ENCODE measurements around the gene TLR4. TPM values are rescaled to one million over a fixed set of nuclear protein-coding genes. Genes with fewer than 3 reads are reported as not detected.

Gene TLR4
- total and polyA plus RNA-seq, 9 of the 15 experiments (the other 6 are each of a cell fraction or from before 2014, with no cell fraction given): 0.02 TPM; not detected in 8

DNA sequence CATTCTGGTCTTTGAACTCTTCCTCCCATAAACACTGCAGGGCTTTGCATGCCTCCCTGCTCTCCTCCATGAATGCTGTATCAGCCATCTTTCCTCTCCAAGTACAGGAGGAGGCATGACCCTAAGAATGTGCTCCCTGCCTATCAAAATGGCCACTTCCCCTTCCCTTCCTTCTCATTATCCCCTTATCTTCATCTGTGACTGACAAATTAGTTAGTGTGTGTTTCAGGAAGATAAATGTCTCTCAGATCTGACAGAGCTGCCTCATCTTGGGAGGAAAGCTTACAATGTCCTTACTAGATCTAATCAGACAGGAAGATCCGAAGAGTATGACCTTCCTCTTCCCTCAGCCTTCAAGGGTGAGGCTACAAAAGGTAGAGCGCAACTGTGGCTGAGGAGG is 46.2 kb downstream of the TLR4 start:
- Histone ChIP-seq H3K27ac (ENCODE audit: extremely low read depth, low read depth, low read length) (no peak overlapping the region), H3K27me3 (ENCODE audit: control insufficient read depth in 2 of 2, insufficient read depth in 2 of 2, low read length in 2 of 2) (no peaks in the 10 kb centered on the region), H4K20me1 (replicated peaks; ENCODE audit: control insufficient read depth, insufficient read depth, low read length) (no peaks in the 10 kb centered on the region), H3K4me3 (no peak overlapping the region), H3K79me2 (ENCODE audit: control insufficient read depth, insufficient read depth, low read length) (no peaks in the 10 kb centered on the region), H3K36me3 (ENCODE audit: control insufficient read depth, insufficient read depth, low read length) (no peaks in the 10 kb centered on the region), H3K4me1 (replicated peaks in 1 of 2; ENCODE audit: control insufficient read depth in 2 of 2, insufficient read depth in 2 of 2, low read length in 2 of 2) (no peaks in the 10 kb centered on the region), H2AFZ (ENCODE audit: low read depth, low read length) (no peak overlapping the region), H3K9me1 (ENCODE audit: control insufficient read depth, insufficient read depth, low read length) (no peaks in the 10 kb centered on the region), H3K4me2 (ENCODE audit: insufficient read depth, low read length) (no peak overlapping the region), H3K9ac (ENCODE audit: insufficient read depth in 1 of 2, low read depth in 2 of 2, low read length in 2 of 2) (no peak overlapping the region), H3K9me3 (replicated peaks; ENCODE audit: control insufficient read depth, insufficient read depth, low read depth, low read length) (no peaks in the 10 kb centered on the region)
- ChIA-PET POLR2A (no interaction called here), CTCF (ENCODE audit: low intra/inter-chr PET ratio) (no interaction called here)
- DNase-seq (ENCODE audit: extremely low read depth in 1 of 4, low spot score in 3 of 4) (no peak), ATAC-seq (no peak), FAIRE-seq (no peak)
- TF ChIP-seq FOXM1 (IDR thresholded peaks at IDR 0.05; ENCODE audit: low read depth) (no peak), FOXM1 (CRISPR knock-in tag; IDR thresholded peaks at IDR 0.05; ENCODE audit: low read depth) (no peak), ZNF316 (IDR thresholded peaks at IDR 0.05) (no peak), ZNF3 (CRISPR knock-in tag; IDR thresholded peaks at IDR 0.05) (no peak), NR2C2 (CRISPR knock-in tag; IDR thresholded peaks at IDR 0.05) (no peak), NR2C2 (tag; IDR thresholded peaks at IDR 0.05) (no peak), DNMT1 (IDR thresholded peaks at IDR 0.05) (no peak), ZBTB1 (CRISPR knock-in tag; IDR thresholded peaks at IDR 0.05; ENCODE audit: borderline replicate concordance, low read depth) (no peak), ZKSCAN8 (CRISPR knock-in tag; IDR thresholded peaks at IDR 0.05) (no peak), ZNF224 (CRISPR knock-in tag; IDR thresholded peaks at IDR 0.05) (no peak), ZNF165 (CRISPR knock-in tag; IDR thresholded peaks at IDR 0.05; ENCODE audit: borderline replicate concordance) (no peak), FOXJ3 (CRISPR knock-in tag; IDR thresholded peaks at IDR 0.05) (no peak)
- TF ChIP-seq, protein P1, sequence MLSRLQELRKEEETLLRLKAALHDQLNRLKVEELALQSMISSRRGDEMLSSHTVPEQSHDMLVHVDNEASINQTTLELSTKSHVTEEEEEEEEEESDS (CRISPR knock-in tag; IDR thresholded peaks at IDR 0.05): no peak
- in situ Hi-C loops (cut with MboI) (no loop called here), intact Hi-C loops (cut with micrococcal nuclease) (no loop called here)
- no TSS peak for BruUV-seq (replicated peaks)
- WGBS (ENCODE audit: insufficient coverage, low coverage, missing lambda C conversion rate): 0% methylated on average over 2 of the region's 2 CpGs

All from K562 (cell line).